Fibroblast of skin of left biceps (primary cell): ENCODE results near the gene UBE2Q1.
"Not testable (repeated sequence)": the region's sequence is repeated elsewhere in the genome, so short reads cannot be mapped to it uniquely, and the experiment has no call there.

ENCODE experiments used
- DNase-seq, 2 experiments: peaks; one replicate each; pipeline ENCODE4 v3.0.0-alpha.2; 2013; ENCODE audit warnings: low read depth in 2 of 2

Gene UBE2Q1

DNA sequence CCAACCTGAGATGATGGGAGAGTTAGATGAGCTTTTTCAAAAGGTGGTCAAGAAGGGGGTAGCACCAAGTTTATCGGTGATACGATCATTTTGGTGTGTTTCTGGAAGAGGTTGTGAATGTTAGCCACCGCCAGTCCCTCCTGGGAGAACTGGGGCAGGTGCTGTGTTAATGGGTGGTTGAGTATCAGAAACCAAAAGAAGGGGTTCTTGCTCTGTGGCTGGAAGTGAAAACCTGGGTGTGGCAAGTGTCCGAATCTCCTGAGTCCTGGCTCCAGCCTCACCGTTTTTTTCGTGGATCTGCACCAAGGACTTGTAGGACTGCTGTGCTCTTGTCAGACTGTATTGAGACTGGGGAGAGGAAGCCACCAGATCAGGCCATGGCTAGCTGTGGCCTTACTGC is 7.8 kb downstream of the UBE2Q1 start:
- no peak for DNase-seq

DNA sequence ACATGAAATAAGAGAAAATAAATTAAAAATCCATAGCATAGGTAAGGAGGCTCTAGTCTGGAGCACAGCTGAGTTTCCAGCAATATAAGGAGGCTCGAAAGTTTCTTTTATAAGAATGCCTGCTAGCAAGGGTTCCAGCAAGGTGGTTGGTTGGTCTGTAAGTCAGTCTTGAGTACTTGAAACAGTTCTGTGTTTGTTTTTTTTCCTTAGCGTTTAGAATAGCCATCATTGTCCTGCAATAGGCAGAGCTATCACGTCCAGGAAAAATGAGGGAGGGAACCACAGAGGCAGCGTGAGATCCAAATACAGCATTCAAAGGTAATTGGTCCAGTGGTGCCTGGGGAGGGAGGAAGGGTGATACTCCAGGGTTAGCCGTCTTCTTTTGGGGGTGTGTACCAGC is 8.4 kb downstream of the UBE2Q1 start:
- DNase-seq = no peak

DNA sequence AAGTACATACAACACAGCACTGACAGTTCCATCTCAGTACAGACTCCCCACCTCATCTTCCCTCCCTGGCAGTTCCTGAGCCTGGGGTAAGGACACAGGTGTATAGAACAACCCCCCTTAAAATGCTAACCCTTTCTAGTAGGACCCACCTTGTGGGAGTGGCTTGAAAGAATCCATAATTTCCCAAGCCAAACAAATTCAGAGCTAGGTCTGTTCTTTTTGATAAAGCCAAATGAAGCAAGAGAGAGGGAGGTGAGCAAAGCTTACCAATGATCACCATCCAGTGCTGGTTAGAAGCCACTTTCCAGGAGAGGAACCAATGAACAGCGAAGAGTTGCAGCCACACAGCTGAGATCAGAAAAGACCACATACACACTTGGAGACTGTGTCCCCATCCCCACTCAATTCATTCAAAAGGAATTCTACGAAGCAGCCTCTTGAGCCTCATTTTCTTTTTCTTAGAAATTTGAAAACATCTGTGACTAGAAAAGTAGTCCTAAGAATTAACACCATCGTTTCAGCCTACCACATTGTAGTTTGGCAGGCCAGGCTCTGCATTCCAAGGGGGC is 9.2 kb downstream of the UBE2Q1 start:
- no peak for DNase-seq

DNA sequence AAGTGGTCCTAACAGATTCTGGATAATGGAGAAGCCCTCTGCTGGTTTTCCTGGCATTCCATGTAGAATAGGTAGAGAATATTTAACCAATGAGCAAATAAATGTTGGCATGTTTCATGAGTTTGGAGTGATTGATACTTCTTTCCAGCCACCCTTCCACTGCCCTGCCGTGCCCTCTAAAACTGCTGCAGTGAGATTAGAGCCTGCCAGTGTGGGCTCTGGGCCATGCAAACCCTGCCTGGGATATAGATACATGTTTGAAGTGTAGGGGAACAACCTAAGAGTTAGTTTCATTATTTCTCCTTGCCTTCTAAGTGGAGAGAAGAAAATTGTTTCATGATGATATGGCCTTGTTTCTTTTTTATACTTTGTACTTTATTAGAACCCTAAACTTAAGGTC is 10.4 kb downstream of the UBE2Q1 start:
- DNase-seq = no peak

DNA sequence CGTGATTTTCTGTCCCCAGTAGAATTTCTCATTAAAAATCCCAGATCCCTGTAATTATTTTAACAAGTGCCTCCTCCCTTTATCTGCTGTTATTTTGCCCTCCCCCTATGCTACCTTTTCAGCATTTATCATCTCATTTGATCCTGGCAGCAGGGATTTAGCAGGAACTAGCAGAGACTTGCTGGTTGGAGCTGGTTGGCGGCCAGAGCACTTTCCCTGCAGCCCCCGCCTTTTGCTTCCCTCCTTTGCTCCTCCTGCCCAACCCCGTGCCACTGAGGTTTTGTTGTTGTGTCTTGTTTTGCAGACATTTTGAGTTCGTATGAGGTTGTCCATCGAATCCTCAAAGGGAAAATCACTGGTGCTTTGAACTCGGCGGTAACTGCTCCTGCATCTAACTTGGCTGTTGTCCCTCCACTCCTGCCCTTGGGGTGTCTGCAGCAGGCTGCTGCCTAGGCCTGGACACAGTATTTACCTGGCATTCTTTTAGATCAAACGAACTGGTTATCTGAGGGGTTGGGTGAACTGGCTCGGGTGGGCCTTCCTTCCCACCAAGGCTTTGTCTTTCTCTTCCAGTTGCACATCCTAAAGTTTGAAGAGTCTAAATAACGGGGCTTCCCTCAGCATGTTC is 11.2 kb downstream of the UBE2Q1 start:
- DNase-seq = no peak

GRCh38 chr1:154546264-154547063 is 12.0 kb downstream of the UBE2Q1 start:
- DNase-seq = no peak

GRCh38 chr1:154541231-154541630 is 17.2 kb downstream of the UBE2Q1 start:
- no peak for DNase-seq

DNA sequence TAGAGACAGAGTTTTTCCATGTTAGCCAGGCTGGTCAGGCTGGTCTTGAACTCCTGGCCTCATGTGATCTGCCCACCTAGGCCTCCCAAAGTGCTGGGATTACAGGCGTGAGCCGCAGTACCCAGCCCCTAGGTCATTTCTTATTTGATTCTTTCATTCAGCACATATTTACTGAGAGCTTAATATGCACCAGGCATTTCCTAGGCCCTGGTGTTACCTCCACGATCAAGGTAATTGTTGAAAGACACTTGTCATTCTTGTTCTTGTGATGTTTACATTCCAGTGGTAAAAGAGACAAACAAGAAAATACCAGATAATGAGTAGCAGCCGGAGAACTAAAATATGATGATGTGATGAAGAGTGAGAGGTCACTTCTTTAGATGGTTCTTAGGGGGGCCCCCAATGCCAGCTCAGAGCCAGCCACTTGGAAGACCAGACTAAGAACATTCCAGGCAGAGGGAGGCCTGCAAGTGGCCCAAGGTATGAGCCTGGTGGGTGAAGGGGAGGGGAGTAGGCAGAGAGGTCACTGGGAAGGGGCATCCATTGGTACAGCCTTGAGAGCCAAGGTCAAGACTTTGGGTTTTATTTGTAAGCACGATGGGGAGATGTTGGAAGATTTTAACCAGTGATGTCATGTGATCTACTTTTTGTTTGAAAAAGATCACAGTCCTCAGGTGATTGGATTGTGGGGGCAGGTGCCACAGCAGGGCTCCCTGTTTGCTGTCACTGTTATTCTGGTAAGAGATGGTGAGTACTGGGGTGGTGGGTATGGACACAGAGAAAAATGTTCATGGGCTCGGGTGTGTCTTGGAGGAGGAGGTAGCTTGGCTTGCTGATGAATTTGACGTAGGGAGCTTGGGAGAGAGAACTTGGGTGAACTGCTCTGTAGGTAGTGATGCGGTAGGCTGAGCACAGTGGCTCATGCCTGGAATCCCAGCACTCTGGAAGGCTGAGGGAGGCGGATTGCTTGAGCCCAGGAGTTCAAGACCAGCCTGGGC is 18.7 kb downstream of the UBE2Q1 start:
- no peak for DNase-seq

GRCh38 chr1:154536570-154536969 is 21.9 kb downstream of the UBE2Q1 start:
- no peak for DNase-seq

DNA sequence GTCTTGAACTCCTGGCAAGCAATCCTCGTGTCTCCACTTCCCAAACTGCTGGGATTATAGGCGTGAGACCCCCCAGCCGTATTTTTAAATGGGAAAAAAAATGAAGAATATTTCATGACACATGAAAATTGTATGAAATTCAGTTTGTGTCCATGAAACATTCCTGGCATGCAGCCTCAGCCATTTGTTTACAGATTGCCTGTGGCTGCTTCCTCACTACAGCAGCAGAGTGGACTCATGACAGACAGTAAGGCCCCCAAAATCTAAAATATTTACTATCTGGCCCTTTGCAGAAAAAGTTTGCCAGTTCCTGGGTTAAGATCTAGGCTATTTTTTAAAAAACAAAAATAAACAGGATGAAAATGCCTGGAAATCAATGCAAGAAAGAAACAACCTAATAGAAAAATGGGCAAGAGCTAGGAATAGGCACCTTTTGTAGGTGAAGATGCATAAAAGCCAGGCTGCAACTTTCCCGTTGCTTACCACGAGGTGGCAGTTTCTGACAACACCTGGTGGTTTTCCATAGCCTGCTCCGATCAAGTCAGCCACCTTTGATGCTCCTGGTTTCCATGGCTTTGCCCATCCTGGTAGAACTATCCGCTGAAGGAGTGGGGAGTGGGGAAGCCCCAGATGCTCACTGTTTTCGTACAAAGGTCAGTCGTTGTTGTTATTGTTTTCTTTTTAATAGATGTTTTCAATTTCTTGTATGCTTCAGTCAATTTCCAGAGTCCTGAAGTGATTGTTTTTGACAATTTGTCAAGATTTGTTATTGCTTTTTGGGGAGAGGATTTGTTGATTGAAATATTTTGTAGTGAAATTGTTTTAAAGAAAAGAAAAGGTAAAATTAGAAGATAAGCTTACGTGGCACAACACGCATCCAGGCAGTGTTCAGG is 24.3 kb downstream of the UBE2Q1 start:
- no peak for DNase-seq

GRCh38 chr1:154531950-154532349 is 26.5 kb downstream of the UBE2Q1 start:
- not testable (repeated sequence) for DNase-seq

DNA sequence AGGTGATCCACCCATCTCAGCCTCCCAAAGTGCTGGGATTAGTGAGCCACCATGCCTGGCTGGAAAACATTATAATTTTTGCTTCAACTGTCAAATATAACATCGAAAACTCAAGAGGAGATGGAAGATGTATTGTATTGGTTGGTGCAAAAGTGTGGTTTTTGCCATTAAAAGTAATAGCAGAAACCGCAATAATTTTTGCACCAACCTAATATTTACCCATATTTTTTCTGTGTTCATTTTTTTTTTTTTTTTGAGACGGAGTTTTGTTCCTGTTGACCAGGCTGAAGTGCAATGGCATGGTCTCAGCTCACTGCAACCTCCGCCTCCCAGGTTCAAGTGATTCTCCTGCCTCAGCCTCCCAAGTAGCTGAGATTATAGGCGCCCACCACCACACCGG is 29.2 kb downstream of the UBE2Q1 start:
- no peak for DNase-seq

DNA sequence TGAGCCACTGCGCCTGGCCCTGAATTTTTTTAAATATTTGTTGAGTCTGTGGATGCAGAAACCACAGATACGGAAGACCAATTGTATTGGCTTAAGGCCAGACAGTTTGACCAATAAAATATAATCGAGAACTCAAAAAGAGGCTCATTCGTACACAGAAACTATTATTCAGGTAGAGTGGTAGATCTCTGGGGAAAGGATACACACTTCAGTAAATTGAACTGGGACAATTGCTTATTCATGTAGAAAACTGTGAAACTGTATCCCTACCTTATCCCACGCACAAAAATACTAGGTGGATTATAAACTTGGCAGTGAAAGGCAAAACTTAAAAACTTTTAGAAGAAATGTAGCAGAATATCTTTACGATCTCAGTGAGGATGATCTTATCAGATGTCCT is 31.3 kb downstream of the UBE2Q1 start:
- no peak for DNase-seq

DNA sequence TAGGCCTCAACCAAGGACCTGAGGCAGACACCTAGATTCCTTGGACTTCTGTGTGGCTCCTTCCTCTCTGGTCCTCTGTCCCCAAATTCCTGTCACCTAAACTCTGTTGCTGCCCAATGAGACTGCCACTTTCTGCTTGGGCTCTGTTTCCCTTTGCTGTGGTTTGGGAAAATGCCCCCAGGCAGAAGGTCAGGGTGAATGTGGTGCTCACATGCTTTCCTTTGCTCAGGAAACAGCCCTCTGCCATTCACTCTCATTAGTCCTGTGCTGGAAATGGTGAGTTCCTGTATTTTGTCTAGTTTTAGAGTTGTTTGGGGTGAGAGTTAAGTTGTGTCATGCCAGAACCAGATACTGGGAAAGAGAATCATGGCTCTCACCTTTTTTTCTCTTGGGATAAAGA is 33.6 kb downstream of the UBE2Q1 start:
- DNase-seq = no peak

GRCh38 chr1:154521695-154522094 is 36.8 kb downstream of the UBE2Q1 start:
- no peak for DNase-seq

DNA sequence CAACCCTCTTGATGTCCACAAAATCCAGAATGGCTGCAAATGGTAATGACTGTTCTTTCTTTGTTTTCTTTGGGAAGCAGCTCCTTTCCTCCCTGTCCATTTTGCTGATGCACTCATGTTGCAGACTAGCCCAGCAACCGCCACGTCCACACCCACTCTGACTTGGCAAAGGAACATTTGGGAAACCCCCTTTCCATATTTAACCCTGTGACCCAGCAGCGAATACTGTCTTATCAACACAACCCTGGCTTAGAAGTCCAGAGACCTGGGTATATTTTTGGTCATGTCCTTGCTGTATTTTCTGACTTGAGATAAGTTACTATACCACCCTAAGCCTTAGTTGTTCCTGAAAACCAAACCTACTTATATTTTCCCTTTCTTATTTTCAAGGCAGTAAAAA is 38.1 kb downstream of the UBE2Q1 start:
- DNase-seq = no peak

DNA sequence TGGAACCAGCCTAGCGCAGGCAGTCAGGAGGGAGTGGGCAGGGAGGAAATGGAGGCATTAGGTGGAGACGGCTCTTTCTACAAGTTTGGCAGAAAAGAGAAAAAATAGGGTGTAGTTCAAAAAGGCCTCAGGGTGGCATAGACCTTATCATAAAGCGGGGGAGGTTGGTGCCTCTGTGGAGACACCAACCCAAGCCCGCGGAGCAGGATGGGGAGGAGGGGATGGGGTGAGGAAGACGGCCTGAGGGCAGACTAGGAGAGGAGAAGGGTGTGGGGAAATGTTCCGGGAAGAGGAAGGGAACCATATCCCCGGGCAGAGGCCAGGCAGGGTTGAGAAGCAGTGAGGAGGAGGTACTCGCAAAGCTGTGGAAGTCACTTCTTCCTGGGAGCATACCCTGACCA is 38.9 kb downstream of the UBE2Q1 start:
- no peak for DNase-seq

- DNase-seq = no peak
These were observed 40.8 kb downstream of the UBE2Q1 start for GRCh38 chr1:154517661-154518060.

DNA sequence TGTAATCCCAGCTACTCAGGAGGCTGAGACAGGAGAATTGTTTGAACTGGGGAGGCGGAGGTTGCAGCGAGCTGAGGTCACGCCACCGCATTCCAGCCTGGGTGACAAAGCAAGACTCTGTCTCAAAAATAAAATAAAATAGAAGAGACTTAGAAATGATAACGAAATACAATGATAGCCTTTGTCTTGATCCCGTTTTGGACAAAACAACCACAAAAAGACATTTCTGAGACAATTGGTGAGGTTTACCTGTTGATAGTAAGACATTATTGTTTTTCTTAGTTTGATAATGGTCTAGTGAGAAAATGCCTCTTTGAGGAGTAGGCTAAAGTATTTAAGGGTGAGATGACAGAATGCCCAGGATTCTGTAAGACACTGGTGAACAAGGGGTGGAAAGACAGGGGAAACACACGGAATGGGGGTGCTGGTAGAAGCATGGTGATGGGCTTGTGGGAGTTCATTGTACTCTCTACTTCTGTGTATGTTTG is 44.4 kb downstream of the UBE2Q1 start:
- DNase-seq = no peak

GRCh38 chr1:154512760-154513159 is 45.7 kb downstream of the UBE2Q1 start:
- DNase-seq = no peak

DNA sequence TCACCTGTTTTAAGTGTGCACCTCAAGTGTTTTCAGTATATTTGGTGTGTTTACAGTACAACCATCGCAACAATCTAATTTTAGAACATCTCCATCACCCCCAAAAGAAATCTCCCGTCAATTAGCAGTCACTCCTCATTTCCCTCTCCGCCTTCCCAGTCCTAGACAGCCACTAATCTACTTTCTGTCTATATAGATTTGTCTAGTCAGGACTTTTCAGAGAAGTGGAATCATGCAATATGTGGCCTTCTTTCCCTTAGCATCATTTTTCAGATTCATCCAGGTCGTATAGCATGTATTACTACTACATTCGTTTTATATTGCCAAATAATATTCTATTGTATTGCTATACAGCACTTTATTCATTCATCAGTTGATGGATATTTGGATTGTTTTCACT is 54.6 kb downstream of the UBE2Q1 start:
- DNase-seq = no peak
